Measurements from ENCODE around the gene LMTK2. TPM values are rescaled to one million over a fixed set of nuclear protein-coding genes. Genes with fewer than 3 reads are reported as not detected.
A peak's percentile ranks its signal among the peaks of the same experiment; 100 is the strongest.

The LMTK2 gene
- total RNA-seq, 1 donor from 2014 or later: 17.7 TPM

DNA sequence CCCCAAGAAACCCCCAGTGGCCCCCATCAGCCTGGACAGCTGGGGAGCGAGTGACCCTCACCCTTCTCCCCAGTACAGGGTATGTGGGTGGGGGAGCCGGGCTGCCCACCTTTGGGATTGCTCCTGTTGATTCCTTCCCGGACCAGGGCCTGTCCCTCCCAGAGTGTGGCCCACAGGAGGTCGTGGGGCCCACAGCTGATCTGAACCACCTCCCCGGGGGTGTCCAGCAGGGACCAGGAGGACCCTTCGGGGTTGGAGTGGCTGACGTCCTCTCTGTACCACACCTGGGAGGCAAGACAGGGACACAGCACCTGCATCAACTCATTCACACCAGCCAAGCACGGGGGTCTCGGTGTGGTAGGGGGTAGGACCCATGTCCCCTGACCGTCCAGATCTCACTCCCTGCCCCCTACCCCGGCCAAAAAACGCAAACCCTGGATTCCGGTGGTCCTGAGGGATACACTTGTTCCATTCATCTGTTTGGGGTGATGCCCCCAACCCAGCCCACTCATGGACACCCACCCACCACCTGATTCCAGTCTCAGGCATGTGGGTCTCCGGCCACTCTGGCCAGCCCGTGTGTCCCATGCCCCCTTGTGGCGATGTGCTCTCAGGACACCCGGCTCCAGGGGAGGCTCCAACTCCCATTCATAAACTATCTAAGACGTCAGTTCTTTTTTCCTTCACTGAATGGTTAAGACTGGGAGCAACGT, 134.5 kb downstream of the LMTK2 start:
- Mint-ChIP-seq H3K4me1 (ENCODE audit: low read depth) (no peaks in the 10 kb centered on the region), H3K4me3 (no peak overlapping the region), H3K9me3 (no peaks in the 10 kb centered on the region), H3K27me3 (ENCODE audit: insufficient read depth) (no peaks in the 10 kb centered on the region), H3K36me3 (ENCODE audit: low read depth) (peaks cover 28% of the 10 kb centered on the region), H3K27ac (no peak overlapping the region)
- DNase-seq (ENCODE audit: low spot score): no peak
- intact Hi-C loops (cut with micrococcal nuclease): no loop called here

- H3K27ac Mint-ChIP-seq: no peak overlapping the region
- H3K4me3 Mint-ChIP-seq: no peak overlapping the region
- H3K4me1 Mint-ChIP-seq (ENCODE audit: low read depth): no peaks in the 10 kb centered on the region
- no peak for DNase-seq (ENCODE audit: low spot score)
- peaks cover 28% of the 10 kb centered on the region for H3K36me3 Mint-ChIP-seq (ENCODE audit: low read depth)
- intact Hi-C loops (cut with micrococcal nuclease): no loop called here
- no peaks in the 10 kb centered on the region for H3K9me3 Mint-ChIP-seq
- no peaks in the 10 kb centered on the region for H3K27me3 Mint-ChIP-seq (ENCODE audit: insufficient read depth)
Observed at GRCh38 chr7:98241674-98242241, 135.1 kb downstream of the LMTK2 start.

DNA sequence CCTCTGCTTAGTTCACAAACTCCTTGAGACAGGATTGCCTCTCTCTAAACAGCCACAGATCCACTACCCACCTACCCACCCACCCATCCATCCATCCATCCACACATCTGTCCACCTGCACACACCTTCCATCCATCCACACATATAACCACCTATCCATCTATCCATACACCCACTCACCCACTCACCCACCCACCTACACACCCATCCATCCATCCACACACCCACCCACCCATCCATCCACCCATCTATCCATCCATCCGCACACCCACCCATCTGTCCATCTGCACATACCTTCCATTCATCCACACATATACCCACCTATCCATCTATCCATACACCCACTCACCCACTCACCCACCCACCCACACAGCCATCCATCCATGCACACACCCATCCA, 135.7 kb downstream of the LMTK2 start:
- no peaks in the 10 kb centered on the region for H3K4me1 Mint-ChIP-seq (ENCODE audit: low read depth)
- no peaks in the 10 kb centered on the region for H3K27me3 Mint-ChIP-seq (ENCODE audit: insufficient read depth)
- H3K36me3 Mint-ChIP-seq (ENCODE audit: low read depth): peaks cover 28% of the 10 kb centered on the region
- H3K4me3 Mint-ChIP-seq: no peak overlapping the region
- H3K9me3 Mint-ChIP-seq: no peaks in the 10 kb centered on the region
- intact Hi-C loops (cut with micrococcal nuclease): no loop called here
- no peak for DNase-seq (ENCODE audit: low spot score)
- no peak overlapping the region for H3K27ac Mint-ChIP-seq

- H3K27me3 Mint-ChIP-seq (ENCODE audit: insufficient read depth): no peaks in the 10 kb centered on the region
- intact Hi-C loops (cut with micrococcal nuclease): no loop called here
- no peaks in the 10 kb centered on the region for H3K4me1 Mint-ChIP-seq (ENCODE audit: low read depth)
- peaks cover 29% of the 10 kb centered on the region for H3K36me3 Mint-ChIP-seq (ENCODE audit: low read depth)
- no peak overlapping the region for H3K4me3 Mint-ChIP-seq
- no peak for DNase-seq (ENCODE audit: low spot score)
- no peaks in the 10 kb centered on the region for H3K9me3 Mint-ChIP-seq
- peak overlapping the region; percentile 81 for H3K27ac Mint-ChIP-seq
Observed at GRCh38 chr7:98242934-98243333, 136.3 kb downstream of the LMTK2 start.

DNA sequence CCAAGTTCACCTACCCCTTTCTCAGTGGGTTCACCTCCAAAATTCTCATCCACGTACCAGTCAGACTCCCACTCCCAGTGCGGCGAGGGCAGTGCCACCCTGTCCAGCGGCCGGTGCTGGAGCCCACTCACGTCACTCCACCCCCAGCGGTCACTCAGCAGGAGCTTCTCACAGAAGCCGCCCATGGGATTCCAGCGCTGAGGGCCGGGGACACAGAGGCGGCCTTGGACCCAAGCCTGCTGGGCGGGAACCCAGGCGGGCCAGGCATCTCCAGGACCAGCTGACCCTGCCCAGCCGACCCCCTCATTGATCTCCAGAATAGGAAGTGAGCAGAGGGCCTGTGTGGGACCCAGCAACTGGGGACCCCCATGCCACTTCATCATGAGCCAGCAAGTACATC, 138.2 kb downstream of the LMTK2 start:
- Mint-ChIP-seq H3K4me1 (ENCODE audit: low read depth) (peaks cover 9% of the 10 kb centered on the region), H3K4me3 (no peak overlapping the region), H3K27ac (no peak overlapping the region), H3K9me3 (no peaks in the 10 kb centered on the region), H3K27me3 (ENCODE audit: insufficient read depth) (no peaks in the 10 kb centered on the region), H3K36me3 (ENCODE audit: low read depth) (peaks cover 27% of the 10 kb centered on the region)
- DNase-seq (ENCODE audit: low spot score): no peak
- intact Hi-C loops (cut with micrococcal nuclease): no loop called here

GRCh38 chr7:98248156-98248555, 141.5 kb downstream of the LMTK2 start:
- Mint-ChIP-seq H3K4me1 (ENCODE audit: low read depth) (peaks cover 26% of the 10 kb centered on the region), H3K36me3 (ENCODE audit: low read depth) (peaks cover 17% of the 10 kb centered on the region), H3K27ac (peak overlapping the region; percentile 73), H3K4me3 (no peak overlapping the region), H3K9me3 (no peaks in the 10 kb centered on the region), H3K27me3 (ENCODE audit: insufficient read depth) (no peaks in the 10 kb centered on the region)
- no peak for DNase-seq (ENCODE audit: low spot score)
- intact Hi-C loops (cut with micrococcal nuclease): no loop called here

GRCh38 chr7:98249106-98249505, 142.4 kb downstream of the LMTK2 start:
- Mint-ChIP-seq H3K4me1 (ENCODE audit: low read depth) (peaks cover 26% of the 10 kb centered on the region), H3K4me3 (peak overlapping the region; percentile 77), H3K36me3 (ENCODE audit: low read depth) (peaks cover 17% of the 10 kb centered on the region), H3K27ac (peak overlapping the region; percentile 96), H3K9me3 (no peaks in the 10 kb centered on the region), H3K27me3 (ENCODE audit: insufficient read depth) (no peaks in the 10 kb centered on the region)
- DNase-seq (ENCODE audit: low spot score): no peak
- intact Hi-C loops (cut with micrococcal nuclease): no loop called here

GRCh38 chr7:98250789-98251188, 144.1 kb downstream of the LMTK2 start:
- no peaks in the 10 kb centered on the region for H3K27me3 Mint-ChIP-seq (ENCODE audit: insufficient read depth)
- H3K36me3 Mint-ChIP-seq (ENCODE audit: low read depth): peaks cover 18% of the 10 kb centered on the region
- intact Hi-C loops (cut with micrococcal nuclease): loop anchor here (1.0 to 10.0 kb wide), 4 partner anchors 48 to 628 kb away; partner anchors contain the start of genes BAIAP2L1 and TRRAP
- no peaks in the 10 kb centered on the region for H3K9me3 Mint-ChIP-seq
- peak overlapping the region; percentile 98 for H3K4me3 Mint-ChIP-seq
- H3K27ac Mint-ChIP-seq: peak overlapping the region; percentile 99
- peaks cover 36% of the 10 kb centered on the region for H3K4me1 Mint-ChIP-seq (ENCODE audit: low read depth)
- DNase-seq (ENCODE audit: low spot score): peak; percentile 49

- Mint-ChIP-seq H3K27ac (peak overlapping the region; percentile 99), H3K4me3 (peak overlapping the region; percentile 98), H3K36me3 (ENCODE audit: low read depth) (peaks cover 18% of the 10 kb centered on the region), H3K27me3 (ENCODE audit: insufficient read depth) (no peaks in the 10 kb centered on the region), H3K4me1 (ENCODE audit: low read depth) (peaks cover 40% of the 10 kb centered on the region), H3K9me3 (no peaks in the 10 kb centered on the region)
- peak; percentile 47 for DNase-seq (ENCODE audit: low spot score)
- intact Hi-C loops (cut with micrococcal nuclease): loop anchor here (1.0 to 10.0 kb wide), 4 partner anchors 49 to 628 kb away; partner anchors contain the start of genes BAIAP2L1 and TRRAP
Observed at GRCh38 chr7:98251231-98251600, 144.6 kb downstream of the LMTK2 start.

GRCh38 chr7:98251601-98252424, 145.2 kb downstream of the LMTK2 start, which contains the start of gene TECPR1:
Gene TECPR1, minus strand, starts transcription at chr7:98252232. Its CDS starts 6,086 bp downstream, at chr7:98246146.
- peak; percentile 91 for DNase-seq (ENCODE audit: low spot score)
- Mint-ChIP-seq H3K4me3 (peak within 1 kb of the TSS; percentile 98), H3K27me3 (ENCODE audit: insufficient read depth) (no peaks in the 10 kb centered on the region), H3K9me3 (no peaks in the 10 kb centered on the region), H3K27ac (peak within 1 kb of the TSS; percentile 99), H3K36me3 (ENCODE audit: low read depth) (peaks cover 21% of the 10 kb centered on the region), H3K4me1 (ENCODE audit: low read depth) (peaks cover 44% of the 10 kb centered on the region)
- intact Hi-C loops (cut with micrococcal nuclease): loop anchor here (1.0 to 10.0 kb wide), 8 partner anchors 29 to 627 kb away; partner anchors contain the start of genes ASNS, BAIAP2L1, BRI3 and LMTK2

DNA sequence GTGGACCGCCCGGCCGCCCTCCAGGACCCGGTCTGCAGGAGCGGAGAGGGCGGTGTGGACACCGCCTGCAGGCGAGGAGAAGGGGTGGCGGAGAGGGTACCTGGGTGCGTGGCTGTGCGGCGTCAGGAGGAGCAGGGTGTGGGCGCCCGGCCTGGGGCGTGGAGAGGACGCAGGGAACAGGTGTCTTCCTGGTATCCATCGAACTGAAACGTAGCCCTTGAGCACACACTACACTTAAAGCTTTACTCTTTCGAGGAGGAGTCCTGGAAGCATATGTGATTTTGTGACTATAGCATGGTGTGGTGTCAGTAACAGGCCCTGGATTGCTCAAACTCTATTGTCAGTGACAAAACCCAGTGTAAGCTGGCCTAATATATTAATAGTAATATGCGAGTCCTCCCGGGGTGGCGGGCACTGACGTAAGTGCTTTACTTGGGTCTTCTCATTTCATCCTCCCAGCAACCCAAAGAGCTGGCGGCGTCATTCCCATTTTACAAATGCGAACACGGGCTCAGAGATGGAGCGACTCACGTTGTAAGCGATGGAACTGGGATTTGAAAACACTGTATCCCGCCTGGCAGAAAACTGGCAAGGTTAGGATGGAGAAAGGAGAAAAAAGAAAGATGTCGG, 145.9 kb downstream of the LMTK2 start:
- peaks cover 44% of the 10 kb centered on the region for H3K4me1 Mint-ChIP-seq (ENCODE audit: low read depth)
- peak overlapping the region; percentile 98 for H3K4me3 Mint-ChIP-seq
- H3K36me3 Mint-ChIP-seq (ENCODE audit: low read depth): peaks cover 25% of the 10 kb centered on the region
- H3K9me3 Mint-ChIP-seq: no peaks in the 10 kb centered on the region
- peak overlapping the region; percentile 87 for H3K27ac Mint-ChIP-seq
- H3K27me3 Mint-ChIP-seq (ENCODE audit: insufficient read depth): no peaks in the 10 kb centered on the region
- no peak for DNase-seq (ENCODE audit: low spot score)
- intact Hi-C loops (cut with micrococcal nuclease): loop anchor here (1.0 to 10.0 kb wide), 6 partner anchors 29 to 380 kb away; partner anchors contain the start of genes ASNS, BAIAP2L1, BRI3 and LMTK2

DNA sequence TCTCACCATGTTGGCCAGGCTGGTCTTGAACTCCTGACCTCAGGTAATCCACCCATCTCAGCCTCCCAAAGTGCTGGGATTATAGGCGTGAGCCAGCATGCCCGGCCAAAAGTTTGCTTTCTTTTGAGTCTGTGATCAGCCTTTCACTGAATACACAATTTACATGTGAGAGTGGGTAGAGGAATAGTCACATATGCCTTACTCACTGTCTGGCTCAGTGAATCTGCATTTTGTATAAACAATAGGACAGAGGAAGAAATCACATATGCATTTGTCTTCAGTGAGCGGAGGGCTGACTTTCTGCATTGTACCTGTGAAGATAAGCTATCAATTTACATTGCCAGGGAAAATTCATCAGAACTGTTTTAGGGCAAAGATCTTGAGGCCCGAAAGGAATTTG, 147.9 kb downstream of the LMTK2 start:
- intact Hi-C loops (cut with micrococcal nuclease): loop anchor here (5.0 to 10.0 kb wide), 2 partner anchors 150 to 282 kb away; partner anchors contain the start of gene BAIAP2L1
- Mint-ChIP-seq H3K27ac (peak overlapping the region; percentile 74), H3K4me1 (ENCODE audit: low read depth) (peaks cover 37% of the 10 kb centered on the region), H3K36me3 (ENCODE audit: low read depth) (peaks cover 20% of the 10 kb centered on the region), H3K4me3 (peak overlapping the region; percentile 56), H3K9me3 (no peaks in the 10 kb centered on the region), H3K27me3 (ENCODE audit: insufficient read depth) (no peaks in the 10 kb centered on the region)
- DNase-seq (ENCODE audit: low spot score): no peak

Measured in activated T-helper 1 cell treated with anti-CD3 and anti-CD28 coated beads, Interleukin-12 subunit alpha, Interleukin-12 subunit beta, Interleukin-2, Interleukin-4 antibody, amounts not matched to agents 30 ng/mL and 10 ng/mL and 1 ng/mL, durations not matched to agents 14 hours and 24 hours and 36 hours (primary cell).